HL-60 (cell line): ENCODE data around the gene ARNT2.

Experiments used
- DNase-seq, 2 experiments: peaks; one replicate each; pipeline ENCODE4 v3.0.0-alpha.2; 2010 to 2020; ENCODE audit warnings: low read depth in 1 of 2, low spot score in 1 of 2
- H3K27ac ChIP-seq: fragments of 250-450 bp; sonication (Bioruptor Pico); replicated peaks from 2 replicates; pipeline ENCODE4 v1.5.1; 2020; ENCODE audit warnings: mild to moderate bottlenecking, moderate library complexity
- H3K27me3 ChIP-seq: fragments of 250-450 bp; sonication (Bioruptor Pico); 2 replicates; pipeline ENCODE4 v1.5.1; 2021; ENCODE audit warnings: mild to moderate bottlenecking, moderate library complexity; ENCODE audit not compliant: insufficient read depth, poor library complexity, severe bottlenecking
- H3K4me3 ChIP-seq: replicated peaks from 2 replicates; pipeline ENCODE4 v1.5.1; 2011; ENCODE audit warnings: mild to moderate bottlenecking, control low read depth, low read length; ENCODE audit not compliant: insufficient read depth
- GABPA ChIP-seq: IDR thresholded peaks from 2 replicates; pipeline ENCODE4 v1.6.1; 2012; ENCODE audit warnings: low read depth
- POLR2AphosphoS5 ChIP-seq: IDR thresholded peaks from 2 replicates; pipeline ENCODE4 v1.6.1; 2012; ENCODE audit warnings: low read depth
- REST ChIP-seq: IDR thresholded peaks from 2 replicates; pipeline ENCODE4 v1.6.1; 2012; ENCODE audit warnings: low read depth; ENCODE audit not compliant: insufficient replicate concordance
- SPI1 ChIP-seq: IDR thresholded peaks from 2 replicates; pipeline ENCODE4 v1.6.1; 2012; ENCODE audit warnings: low read depth, mild to moderate bottlenecking, borderline replicate concordance
- TF ChIP-seq, protein P1 (sequence below): IDR thresholded peaks from one replicate; pipeline ENCODE4 v1.5.1; 2011; ENCODE audit warnings: low read length, control low read depth, inconsistent platforms; ENCODE audit not compliant: insufficient read depth

The ARNT2 gene

GRCh38 chr15:80464951-80465625, 60.9 kb downstream of the ARNT2 start:
- peaks cover 12% of the 10 kb centered on the region for H3K27me3 ChIP-seq
- no peak overlapping the region for H3K4me3 ChIP-seq
- DNase-seq = no peak
- no peak for TF ChIP-seq SPI1
- TF ChIP-seq GABPA = no peak
- TF ChIP-seq, protein P1, sequence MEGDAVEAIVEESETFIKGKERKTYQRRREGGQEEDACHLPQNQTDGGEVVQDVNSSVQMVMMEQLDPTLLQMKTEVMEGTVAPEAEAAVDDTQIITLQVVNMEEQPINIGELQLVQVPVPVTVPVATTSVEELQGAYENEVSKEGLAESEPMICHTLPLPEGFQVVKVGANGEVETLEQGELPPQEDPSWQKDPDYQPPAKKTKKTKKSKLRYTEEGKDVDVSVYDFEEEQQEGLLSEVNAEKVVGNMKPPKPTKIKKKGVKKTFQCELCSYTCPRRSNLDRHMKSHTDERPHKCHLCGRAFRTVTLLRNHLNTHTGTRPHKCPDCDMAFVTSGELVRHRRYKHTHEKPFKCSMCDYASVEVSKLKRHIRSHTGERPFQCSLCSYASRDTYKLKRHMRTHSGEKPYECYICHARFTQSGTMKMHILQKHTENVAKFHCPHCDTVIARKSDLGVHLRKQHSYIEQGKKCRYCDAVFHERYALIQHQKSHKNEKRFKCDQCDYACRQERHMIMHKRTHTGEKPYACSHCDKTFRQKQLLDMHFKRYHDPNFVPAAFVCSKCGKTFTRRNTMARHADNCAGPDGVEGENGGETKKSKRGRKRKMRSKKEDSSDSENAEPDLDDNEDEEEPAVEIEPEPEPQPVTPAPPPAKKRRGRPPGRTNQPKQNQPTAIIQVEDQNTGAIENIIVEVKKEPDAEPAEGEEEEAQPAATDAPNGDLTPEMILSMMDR = no peak
- TF ChIP-seq REST = no peak
- H3K27ac ChIP-seq = no peak overlapping the region

- TF ChIP-seq POLR2AphosphoS5 (no peak), SPI1 (no peak), REST (no peak), GABPA (no peak)
- TF ChIP-seq, protein P1 = no peak
- Histone ChIP-seq H3K4me3 (no peak overlapping the region), H3K27ac (no peak overlapping the region), H3K27me3 (peaks cover 12% of the 10 kb centered on the region)
- DNase-seq = no peak
Measured at GRCh38 chr15:80465626-80466005, 61.4 kb downstream of the ARNT2 start.

DNA sequence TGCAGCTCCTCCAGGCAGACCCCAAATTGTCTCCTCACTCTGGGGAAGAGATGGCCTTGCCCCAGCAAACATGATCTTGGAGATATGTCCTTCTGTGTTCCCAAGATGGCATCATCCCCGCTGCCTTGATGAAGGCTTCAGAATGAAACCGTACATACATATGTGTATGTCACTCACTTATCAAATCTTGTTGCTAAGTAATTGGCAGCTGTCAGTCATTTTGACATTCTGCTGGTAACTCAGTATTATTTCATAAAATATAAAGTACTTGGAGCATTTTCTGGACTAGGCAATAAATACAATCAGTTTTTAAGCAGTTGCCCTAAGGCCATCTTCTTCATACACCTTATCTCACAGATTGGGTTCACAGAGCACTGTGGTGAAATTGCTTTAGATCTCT, 62.4 kb downstream of the ARNT2 start:
- H3K27me3 ChIP-seq = peaks cover 10% of the 10 kb centered on the region
- TF ChIP-seq GABPA (no peak), SPI1 (no peak)
- H3K27ac ChIP-seq = no peak overlapping the region
- DNase-seq = no peak
- no peak overlapping the region for H3K4me3 ChIP-seq

DNA sequence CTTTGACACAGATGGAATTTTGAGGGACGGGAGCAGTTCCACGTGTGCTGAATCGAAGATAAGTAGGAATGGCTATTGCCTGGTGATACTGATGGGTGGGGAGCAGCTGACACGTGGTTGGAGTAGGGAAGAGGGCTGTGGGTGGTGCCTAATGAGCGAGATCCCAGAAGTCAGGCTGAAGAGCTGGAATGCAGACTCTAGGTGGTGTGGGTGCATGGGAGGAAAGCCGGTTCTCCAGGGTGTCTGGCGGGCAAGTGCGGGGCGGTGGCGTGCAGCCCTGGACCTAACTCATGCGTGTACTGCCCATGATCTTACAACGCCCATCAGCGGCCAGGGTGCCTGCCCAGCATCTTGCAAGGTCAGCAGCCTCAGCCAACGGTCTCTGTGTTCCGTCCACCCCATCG, 63.1 kb downstream of the ARNT2 start:
- peaks cover 8% of the 10 kb centered on the region for H3K27me3 ChIP-seq
- H3K4me3 ChIP-seq = no peak overlapping the region
- TF ChIP-seq GABPA = no peak
- no peak overlapping the region for H3K27ac ChIP-seq
- no peak for DNase-seq

DNA sequence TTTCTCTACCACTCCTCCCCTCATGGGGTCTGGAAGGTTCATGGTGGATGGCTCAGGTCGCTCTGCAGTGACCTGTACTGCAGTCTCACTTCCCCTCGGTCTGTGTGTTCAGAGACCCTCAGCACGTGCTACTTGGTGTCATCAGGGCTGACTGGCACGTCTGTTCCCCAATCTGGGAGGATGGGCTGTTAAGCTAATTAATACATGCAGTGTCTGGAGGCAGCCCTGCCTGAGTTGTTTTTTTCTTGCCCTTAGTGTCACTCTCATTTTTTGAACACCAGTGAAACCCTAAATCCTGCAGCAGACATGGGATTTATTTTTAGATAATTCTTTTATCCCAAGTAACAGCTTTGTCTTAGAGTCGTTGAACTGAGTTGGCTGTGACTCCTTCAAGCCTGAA, 64.6 kb downstream of the ARNT2 start:
- no peak for DNase-seq

More for the DNA sequence above, 64.6 kb downstream of the ARNT2 start:
- Histone ChIP-seq H3K27me3 (peaks cover 2% of the 10 kb centered on the region), H3K27ac (no peak overlapping the region), H3K4me3 (no peak overlapping the region)
- TF ChIP-seq POLR2AphosphoS5 = no peak
- TF ChIP-seq, protein P1 = no peak
- TF ChIP-seq SPI1 = no peak
- no peak for TF ChIP-seq REST
- TF ChIP-seq GABPA = no peak
